AG10803 (cell line): ENCODE results near the gene SELENOO.
A peak's percentile ranks its signal among the peaks of the same experiment; 100 is the strongest.
"Not testable (repeated sequence)": the region's sequence is repeated elsewhere in the genome, so short reads cannot be mapped to it uniquely, and the experiment has no call there.

Experiments
- DNase-seq: peaks from one replicate; pipeline ENCODE4 v3.0.0; 2010; ENCODE audit warnings: low read depth
- H3K4me3 ChIP-seq: 2 replicates; pipeline ENCODE4 v1.5.1; 2011; ENCODE audit warnings: mild to moderate bottlenecking, low read length, control low read depth
- CTCF ChIP-seq: conservative IDR thresholded peaks from 2 replicates; pipeline ENCODE4 v1.5.1; 2011; ENCODE audit warnings: mild to moderate bottlenecking, low read length, control low read depth, inconsistent platforms

The SELENOO gene

DNA sequence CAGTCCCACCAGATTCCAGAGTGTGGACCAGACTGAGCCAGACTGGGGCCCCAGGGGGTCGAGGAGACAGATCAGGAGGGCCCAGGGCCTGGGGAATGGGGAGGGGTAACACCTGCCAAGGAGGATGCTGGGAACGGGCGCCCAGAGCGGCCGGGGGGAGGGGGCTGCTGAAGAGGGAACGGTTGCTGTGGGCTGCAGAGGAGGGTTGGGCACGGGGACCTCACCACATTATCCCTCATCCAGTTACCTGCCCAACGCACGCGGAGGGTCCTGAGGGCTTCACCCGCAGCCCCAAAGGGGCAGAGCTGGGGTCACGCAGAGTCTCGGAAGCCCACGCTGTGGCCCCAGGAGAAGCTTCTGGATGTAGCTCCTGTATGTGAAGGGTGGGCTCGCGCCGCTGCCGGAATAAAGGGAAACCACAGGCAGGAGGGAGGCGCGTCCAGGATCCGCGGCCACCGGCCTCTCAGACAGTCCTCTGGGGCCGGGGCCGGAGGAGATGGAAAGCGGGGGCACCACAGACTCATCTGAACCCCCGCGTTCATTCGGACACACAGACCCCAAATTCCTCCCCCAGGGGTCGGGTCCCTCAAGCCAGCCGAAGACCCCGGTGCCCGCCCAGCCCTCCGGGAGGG lies 866 bp upstream of the SELENOO start:
- no peak for DNase-seq
- TF ChIP-seq CTCF: no peak
- peak overlapping the region; percentile 61 for H3K4me3 ChIP-seq

GRCh38 chr22:50201191-50202129 lies 649 bp downstream of the SELENOO start:
- DNase-seq: peak; percentile 17
- TF ChIP-seq CTCF: no peak
- H3K4me3 ChIP-seq: peak overlapping the region; percentile 71

GRCh38 chr22:50202130-50202666 lies 1.4 kb downstream of the SELENOO start:
- H3K4me3 ChIP-seq: peak overlapping the region; percentile 71
- no peak for DNase-seq
- TF ChIP-seq CTCF: no peak

GRCh38 chr22:50203288-50203687 lies 2.5 kb downstream of the SELENOO start:
- DNase-seq: no peak
- TF ChIP-seq CTCF: no peak
- H3K4me3 ChIP-seq: no peak overlapping the region

DNA sequence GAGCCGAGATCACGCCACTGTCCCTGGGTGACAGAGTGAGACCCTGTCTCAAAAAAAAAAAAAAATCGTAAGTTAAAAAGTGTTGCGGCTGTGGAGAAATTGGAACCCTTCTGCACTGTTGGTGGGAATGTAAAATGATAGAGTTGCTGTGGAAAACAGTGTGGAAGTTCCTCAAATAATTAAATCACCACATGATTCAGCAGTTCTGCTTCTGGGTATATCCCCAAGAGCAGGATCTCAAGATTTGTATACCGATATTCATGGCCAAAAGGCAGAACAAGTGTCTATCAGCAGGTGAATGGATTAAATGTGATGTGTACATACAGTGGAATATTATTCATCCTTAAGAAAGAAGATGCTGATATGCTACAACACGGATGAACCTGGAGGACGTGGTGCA lies 3.8 kb downstream of the SELENOO start:
- no peak for DNase-seq
- TF ChIP-seq CTCF: no peak
- H3K4me3 ChIP-seq: no peak overlapping the region

DNA sequence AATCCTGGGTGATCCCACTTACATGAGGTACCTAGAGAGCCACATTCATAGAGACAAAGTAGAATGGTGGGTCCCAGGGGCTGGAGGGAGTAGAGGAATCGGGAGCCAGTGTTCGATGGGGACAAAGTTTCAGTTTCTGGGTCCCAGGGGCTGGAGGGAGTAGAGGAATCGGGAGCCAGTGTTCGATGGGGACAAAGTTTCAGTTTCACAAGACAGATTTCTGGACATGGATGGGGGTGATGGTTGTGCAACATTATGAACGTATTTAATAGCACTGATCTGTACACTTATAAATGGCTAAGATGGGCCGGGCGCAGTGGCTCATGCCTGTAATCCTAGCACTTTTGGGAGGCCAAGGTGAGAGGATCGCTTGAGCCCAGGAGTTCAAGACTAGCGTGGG lies 4.2 kb downstream of the SELENOO start:
- not testable (repeated sequence) for DNase-seq

DNA sequence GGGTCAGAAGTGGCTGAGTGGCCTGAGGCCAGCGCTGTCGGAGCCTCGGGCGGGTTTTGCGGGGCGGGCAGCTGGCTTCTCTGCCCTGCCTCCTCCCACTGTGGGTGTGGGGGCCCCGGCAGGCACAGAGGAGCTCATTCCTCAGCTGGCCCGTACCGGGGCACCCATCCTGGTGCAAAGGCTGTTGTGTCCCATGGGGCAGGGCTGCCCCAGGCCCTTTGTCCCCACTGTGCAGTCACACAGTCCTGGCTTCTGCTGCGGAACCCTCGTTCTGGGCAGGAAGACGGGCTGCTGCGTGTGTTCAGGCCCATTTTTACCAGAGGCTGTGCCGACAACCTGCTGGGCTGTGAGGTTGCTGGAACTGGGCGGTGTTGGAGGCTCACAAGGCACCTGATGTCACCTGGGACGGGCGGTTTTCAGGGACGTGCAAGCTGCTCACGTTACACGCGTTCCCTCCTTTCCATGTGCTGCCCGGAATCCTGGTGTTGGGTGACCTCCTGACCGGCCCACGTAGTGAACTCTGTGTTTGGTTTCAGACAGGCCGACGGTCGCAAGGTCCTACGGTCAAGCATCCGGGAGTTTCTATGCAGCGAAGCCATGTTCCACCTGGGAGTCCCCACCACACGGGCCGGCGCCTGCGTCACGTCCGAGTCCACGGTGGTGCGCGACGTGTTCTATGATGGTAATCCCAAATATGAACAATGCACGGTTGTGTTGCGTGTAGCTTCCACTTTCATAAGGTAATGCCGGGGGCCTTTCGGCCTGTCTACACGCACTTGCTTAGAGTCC lies 5.2 kb downstream of the SELENOO start:
- no peak for DNase-seq
- no peak for TF ChIP-seq CTCF
- no peak overlapping the region for H3K4me3 ChIP-seq

More for the DNA sequence above, 4.2 kb downstream of the SELENOO start:
- H3K4me3 ChIP-seq: not testable (repeated sequence)
